MCF 10A (cell line): ENCODE measurements around the gene UBQLN4. TPM values are rescaled to one million over a fixed set of nuclear protein-coding genes. Genes with fewer than 3 reads are reported as not detected.

Source experiments
- BruUV-seq: library from RNA; stranded (reverse); fragments of 400-500 nt; replicated peaks from 2 replicates; lab custom pipeline; 2021; lab: Mats Ljungman, UMichigan
- CTCF ChIA-PET: fragments of 300-600 bp; sonication (Branson Sonifier 250); formaldehyde crosslinking; extraction: SDS; loops from one replicate; lab custom pipeline; 2021; ENCODE audit warnings: antibody characterized with exemption, inconsistent platforms; lab: Yijun Ruan, JAX
- POLR2A ChIA-PET: fragments of 300-600, 350-650 bp; sonication (Branson Sonifier 250); formaldehyde crosslinking; extraction: SDS; loops from one replicate; lab custom pipeline; 2020; ENCODE audit warnings: antibody characterized with exemption, inconsistent platforms; lab: Yijun Ruan, JAX
- DNase-seq: peaks from one replicate; pipeline ENCODE4 v3.0.0-alpha.2; 2018; ENCODE audit not compliant: unreplicated experiment
- H3K27ac Mint-ChIP-seq: one replicate; pipeline ENCODE4 v1.8.0; 2022; ENCODE audit warnings: mild to moderate bottlenecking, low read depth, mixed read lengths; ENCODE audit not compliant: unreplicated experiment
- H3K27me3 Mint-ChIP-seq: one replicate; pipeline ENCODE4 v1.8.0; 2022; ENCODE audit warnings: mixed read lengths; ENCODE audit not compliant: insufficient read depth, unreplicated experiment
- H3K36me3 Mint-ChIP-seq: one replicate; pipeline ENCODE4 v1.8.0; 2022; ENCODE audit warnings: mild to moderate bottlenecking, moderate library complexity, mixed read lengths; ENCODE audit not compliant: insufficient read depth, unreplicated experiment
- H3K4me1 Mint-ChIP-seq: one replicate; pipeline ENCODE4 v1.8.0; 2022; ENCODE audit warnings: mixed read lengths; ENCODE audit not compliant: insufficient read depth, unreplicated experiment
- H3K4me3 Mint-ChIP-seq: one replicate; pipeline ENCODE4 v1.8.0; 2022; ENCODE audit warnings: mild to moderate bottlenecking, moderate library complexity, mixed read lengths; ENCODE audit not compliant: unreplicated experiment
- H3K9me3 Mint-ChIP-seq: one replicate; pipeline ENCODE4 v1.8.0; 2022; ENCODE audit warnings: mixed read lengths; ENCODE audit not compliant: unreplicated experiment
- CTCF ChIP-seq: fragments of 200-600 bp; IDR thresholded peaks from one replicate; pipeline ENCODE4 v1.8.0; 2022; ENCODE audit warnings: antibody characterized with exemption, mild to moderate bottlenecking; ENCODE audit not compliant: unreplicated experiment
- intact Hi-C: fragments of 100-400 bp; cut with micrococcal nuclease; formaldehyde crosslinking; loops from 2 replicates; pipeline ENCODE4 v1.14.1; 2022
- total RNA-seq: library from RNA; stranded (reverse); gene quantifications from 2 replicates; pipeline ENCODE4 v1.2.3, GENCODE V29; 2022

The UBQLN4 gene
- total RNA-seq, 1 experiment from 2014 or later, result 49.0 TPM

DNA sequence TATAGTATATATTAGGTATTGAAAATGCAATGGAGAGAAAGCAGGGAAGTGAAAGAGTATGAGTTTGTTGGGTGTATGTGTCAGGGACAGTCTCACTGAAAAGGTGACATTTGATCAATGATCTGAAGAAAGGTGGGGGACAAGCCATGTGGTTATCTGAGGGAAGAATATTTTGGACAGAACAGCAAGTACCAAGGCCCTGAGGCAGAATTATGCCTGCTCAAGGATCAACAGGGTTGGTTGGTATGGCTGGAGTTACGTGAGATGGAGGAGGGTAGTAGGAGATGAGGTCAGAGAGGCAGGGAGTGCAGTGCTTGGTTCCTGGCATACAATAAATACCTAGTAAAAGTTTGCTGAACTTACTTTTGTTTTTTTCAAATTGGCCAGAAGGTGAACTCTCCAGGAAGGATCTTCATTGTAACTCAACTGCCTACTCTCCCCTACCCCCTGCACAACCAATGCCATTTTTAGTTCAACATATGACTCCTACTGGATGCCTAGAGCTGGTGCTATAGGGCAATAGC lies 2.8 kb upstream of the UBQLN4 start:
- intact Hi-C loops, result loop anchor here (10.0 kb wide), 1 partner anchor 402 kb away; no protein-coding TSS in a partner anchor
- H3K27me3 Mint-ChIP-seq, result no peaks in the 10 kb centered on the region
- CTCF ChIA-PET, result interaction anchor here (0.7 to 0.8 kb wide), 2 partner anchors 9 to 54 kb away, joined by 3 to 4 read pairs; no protein-coding TSS in a partner anchor
- no peak for TF ChIP-seq CTCF
- peaks cover 30% of the 10 kb centered on the region for H3K36me3 Mint-ChIP-seq
- no peak overlapping the region for H3K4me3 Mint-ChIP-seq
- H3K4me1 Mint-ChIP-seq, result peaks cover 27% of the 10 kb centered on the region
- no peak overlapping the region for H3K27ac Mint-ChIP-seq
- no TSS peak for BruUV-seq
- POLR2A ChIA-PET, result interaction anchor here (0.6 to 1.2 kb wide), 5 partner anchors 10 to 533 kb away, joined by 3 to 6 read pairs (median 4); partner anchors contain the start of gene PMF1
- H3K9me3 Mint-ChIP-seq, result no peaks in the 10 kb centered on the region
- DNase-seq, result no peak

DNA sequence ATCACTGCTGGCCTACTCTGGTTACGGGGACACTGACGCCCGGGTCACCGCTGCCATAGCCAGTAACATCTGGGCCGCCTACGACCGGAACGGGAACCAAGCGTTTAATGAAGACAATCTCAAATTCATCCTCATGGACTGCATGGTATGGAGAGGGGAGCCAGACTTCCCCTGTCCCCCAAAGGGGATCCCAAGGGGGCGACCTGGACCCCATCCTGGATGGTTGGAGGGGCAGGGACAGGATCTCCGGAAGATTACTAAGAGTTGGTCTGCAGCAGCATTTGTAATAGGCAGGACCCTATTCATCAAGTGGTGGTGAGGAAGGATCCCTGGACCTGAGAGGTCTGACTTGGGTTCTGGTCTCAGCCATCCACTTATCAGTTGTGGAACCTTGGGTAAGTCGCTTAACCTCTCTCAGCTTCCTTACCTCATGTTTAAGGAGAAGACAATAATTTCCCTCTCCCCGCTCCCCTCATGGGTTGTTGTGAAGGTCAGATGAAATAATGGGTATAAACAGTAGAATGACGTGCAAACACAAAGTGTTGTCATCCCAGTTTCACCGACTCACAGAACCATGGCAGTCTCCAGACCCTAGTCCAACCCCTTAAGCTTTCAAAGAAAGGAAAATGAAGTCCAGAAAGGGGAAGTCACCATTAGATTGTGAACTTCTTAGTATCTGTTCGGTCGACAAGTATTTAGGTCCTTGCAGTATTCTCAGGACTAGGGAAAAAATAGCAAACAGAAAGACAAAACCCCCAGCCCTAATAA lies 1.9 kb upstream of the UBQLN4 start:
- ChIA-PET CTCF (interaction anchor here (0.8 kb wide), 1 partner anchor 10 kb away, joined by 4 read pairs; no protein-coding TSS in a partner anchor), POLR2A (interaction anchor here (0.8 to 1.5 kb wide), 4 partner anchors 11 to 123 kb away, joined by 3 to 4 read pairs (median 4); partner anchors contain the start of gene MEX3A)
- Mint-ChIP-seq H3K27me3 (no peaks in the 10 kb centered on the region), H3K4me1 (peaks cover 30% of the 10 kb centered on the region), H3K4me3 (peak overlapping the region; percentile 99), H3K9me3 (no peaks in the 10 kb centered on the region), H3K27ac (peak overlapping the region; percentile 95), H3K36me3 (peaks cover 30% of the 10 kb centered on the region)
- no peak for TF ChIP-seq CTCF
- DNase-seq, result no peak
- no TSS peak for BruUV-seq
- intact Hi-C loops, result loop anchor here (2.0 to 10.0 kb wide), 4 partner anchors 35 to 401 kb away; partner anchors contain the start of gene SSR2

DNA sequence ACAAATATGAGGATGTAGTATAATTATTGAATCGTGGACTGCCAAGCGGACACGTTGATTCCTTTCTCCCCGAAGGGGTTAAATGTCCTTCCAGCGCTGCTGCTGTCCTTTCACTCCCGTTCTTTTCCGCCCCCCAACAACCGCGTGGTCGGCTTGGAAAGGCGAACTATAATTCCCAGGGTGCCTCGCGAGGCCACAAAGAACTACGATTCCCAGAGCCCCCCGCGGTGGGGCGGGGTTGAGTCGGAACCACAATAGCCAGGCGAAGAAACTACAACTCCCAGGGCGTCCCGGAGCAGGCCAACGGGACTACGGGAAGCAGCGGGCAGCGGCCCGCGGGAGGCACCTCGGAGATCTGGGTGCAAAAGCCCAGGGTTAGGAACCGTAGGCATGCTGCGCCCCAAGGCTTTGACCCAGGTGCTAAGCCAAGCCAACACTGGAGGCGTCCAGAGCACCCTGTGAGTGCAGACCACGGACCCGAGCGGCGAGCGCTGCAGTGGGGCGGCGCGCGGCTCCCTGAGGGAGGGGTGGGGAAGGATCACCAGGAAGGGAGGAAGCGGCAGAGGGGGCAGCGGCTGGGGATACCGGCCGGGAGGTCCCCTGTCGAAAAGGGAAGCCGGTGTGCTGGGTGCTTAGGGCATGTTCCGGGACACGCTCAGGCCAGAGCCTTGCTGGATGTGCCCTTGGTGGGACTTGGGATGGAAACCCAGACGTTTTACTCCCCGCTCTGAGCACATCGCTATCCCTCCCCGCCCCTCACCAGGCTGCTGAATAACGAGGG lies 1.1 kb upstream of the UBQLN4 start, which contains the start of gene LAMTOR2:
Gene LAMTOR2 (plus strand): TSS at position 283 of the 781 bp plus-strand sequence. CDS start 108 bp downstream, at position 391.
- intact Hi-C loops, result loop anchor here (2.0 to 10.0 kb wide), 4 partner anchors 34 to 400 kb away; partner anchors contain the start of gene SSR2
- TF ChIP-seq CTCF, result no peak
- ChIA-PET POLR2A (interaction anchor here (0.7 to 2.8 kb wide), 18 partner anchors 12 to 317 kb away, joined by 3 to 10 read pairs (median 3); partner anchors contain the start of genes ARHGEF2, KHDC4, MEX3A and SLC25A44), CTCF (interaction anchor here (0.9 to 3.3 kb wide), 4 partner anchors 13 to 92 kb away, joined by 3 to 11 read pairs (median 3); no protein-coding TSS in a partner anchor)
- H3K4me3 Mint-ChIP-seq, result peak within 1 kb of the TSS; percentile 99
- H3K4me1 Mint-ChIP-seq, result peaks cover 33% of the 10 kb centered on the region
- peak within 1 kb of the TSS; percentile 95 for H3K27ac Mint-ChIP-seq
- H3K27me3 Mint-ChIP-seq, result no peaks in the 10 kb centered on the region
- BruUV-seq, result no TSS peak
- H3K9me3 Mint-ChIP-seq, result no peaks in the 10 kb centered on the region
- peaks cover 30% of the 10 kb centered on the region for H3K36me3 Mint-ChIP-seq
- DNase-seq, result peak; percentile 100
